NCI-H2227 (cell line): ENCODE data around the gene GNG2.

Experiments used
- DNase-seq: peaks from one replicate; lab custom pipeline; 2025; ENCODE audit not compliant: unreplicated experiment; lab: John Stamatoyannopoulos, UW

GNG2 gene

GRCh38 chr14:51860164-51860824, at the start of gene GNG2:
GNG2 (plus strand) TSS chr14:51860612; CDS start chr14:51950679, 90,067 bp downstream.
- DNase-seq = peak; percentile 85

- DNase-seq = no peak
Measured at GRCh38 chr14:51811706-51812105, 48.7 kb upstream of the GNG2 start.

- no peak for DNase-seq
Measured at GRCh38 chr14:51816031-51816430, 44.4 kb upstream of the GNG2 start.

GRCh38 chr14:51817326-51817725, 43.1 kb upstream of the GNG2 start:
- DNase-seq = no peak

GRCh38 chr14:51818748-51819380, 41.5 kb upstream of the GNG2 start:
- no peak for DNase-seq

- no peak for DNase-seq
Measured at GRCh38 chr14:51821822-51822221, 38.6 kb upstream of the GNG2 start.

- DNase-seq = no peak
Measured at GRCh38 chr14:51822499-51822898, 37.9 kb upstream of the GNG2 start.

- DNase-seq = no peak
Measured at GRCh38 chr14:51823706-51824105, 36.7 kb upstream of the GNG2 start.

- DNase-seq = no peak
Measured at GRCh38 chr14:51824191-51824590, 36.2 kb upstream of the GNG2 start.

- no peak for DNase-seq
Measured at GRCh38 chr14:51825926-51826325, 34.5 kb upstream of the GNG2 start.

- DNase-seq = no peak
Measured at GRCh38 chr14:51828017-51828797, 32.2 kb upstream of the GNG2 start.

GRCh38 chr14:51834240-51834639, 26.2 kb upstream of the GNG2 start:
- DNase-seq = no peak

GRCh38 chr14:51836417-51836816, 24.0 kb upstream of the GNG2 start:
- no peak for DNase-seq

GRCh38 chr14:51844081-51844881, 16.1 kb upstream of the GNG2 start:
- no peak for DNase-seq

GRCh38 chr14:51845811-51846210, 14.6 kb upstream of the GNG2 start:
- no peak for DNase-seq

GRCh38 chr14:51846631-51847488, 13.6 kb upstream of the GNG2 start:
- DNase-seq = peak; percentile 86

- DNase-seq = no peak
Measured at GRCh38 chr14:51847489-51847796, 13.0 kb upstream of the GNG2 start.

GRCh38 chr14:51848120-51848519, 12.3 kb upstream of the GNG2 start:
- no peak for DNase-seq

GRCh38 chr14:51849097-51849496, 11.3 kb upstream of the GNG2 start:
- DNase-seq = no peak

- no peak for DNase-seq
Measured at GRCh38 chr14:51850651-51851050, 9.8 kb upstream of the GNG2 start.

GRCh38 chr14:51852541-51852940, 7.9 kb upstream of the GNG2 start:
- DNase-seq = no peak
